Progenitor cell of endocrine pancreas (in vitro differentiated cells): ENCODE measurements around the gene FFAR4. TPM values are rescaled to one million over a fixed set of nuclear protein-coding genes. Genes with fewer than 3 reads are reported as not detected.

ENCODE experiments used
- DNase-seq: peaks from one replicate; pipeline ENCODE4 v3.0.0; 2021; ENCODE audit warnings: low spot score; ENCODE audit not compliant: unreplicated experiment
- H3K27ac Mint-ChIP-seq: 2 replicates; pipeline ENCODE4 v1.8.0; 2021; ENCODE audit warnings: mild to moderate bottlenecking, moderate library complexity, mixed read lengths
- H3K27me3 Mint-ChIP-seq: 2 replicates; pipeline ENCODE4 v1.8.0; 2021; ENCODE audit warnings: mixed read lengths
- H3K36me3 Mint-ChIP-seq: 2 replicates; pipeline ENCODE4 v1.8.0; 2022; ENCODE audit warnings: mixed read lengths; ENCODE audit not compliant: insufficient read depth
- H3K4me1 Mint-ChIP-seq: 2 replicates; pipeline ENCODE4 v1.8.0; 2021; ENCODE audit warnings: low read depth, mixed read lengths
- H3K4me3 Mint-ChIP-seq: 2 replicates; pipeline ENCODE4 v1.8.0; 2021; ENCODE audit warnings: low read depth, mild to moderate bottlenecking, moderate library complexity, mixed read lengths
- H3K9me3 Mint-ChIP-seq: 2 replicates; pipeline ENCODE4 v1.8.0; 2021; ENCODE audit warnings: low read depth, mixed read lengths
- CTCF ChIP-seq: fragments of 200-600 bp; sonication (generic); IDR thresholded peaks from one replicate; pipeline ENCODE4 v1.5.0; 2021; ENCODE audit warnings: antibody characterized with exemption, mild to moderate bottlenecking; ENCODE audit not compliant: unreplicated experiment
- total RNA-seq: library from RNA; stranded (reverse); gene quantifications from 2 replicates; pipeline ENCODE4 v1.2.1, GENCODE V29; 2021

Gene FFAR4
- total RNA-seq, 1 donor from 2014 or later: 0.07 TPM

GRCh38 chr10:93620925-93621324, 54.5 kb downstream of the FFAR4 start:
- Mint-ChIP-seq H3K9me3 (no peaks in the 10 kb centered on the region), H3K27ac (no peak overlapping the region), H3K27me3 (peaks cover 2% of the 10 kb centered on the region), H3K4me1 (no peaks in the 10 kb centered on the region), H3K4me3 (no peak overlapping the region), H3K36me3 (no peaks in the 10 kb centered on the region)
- no peak for DNase-seq
- TF ChIP-seq CTCF: no peak

DNA sequence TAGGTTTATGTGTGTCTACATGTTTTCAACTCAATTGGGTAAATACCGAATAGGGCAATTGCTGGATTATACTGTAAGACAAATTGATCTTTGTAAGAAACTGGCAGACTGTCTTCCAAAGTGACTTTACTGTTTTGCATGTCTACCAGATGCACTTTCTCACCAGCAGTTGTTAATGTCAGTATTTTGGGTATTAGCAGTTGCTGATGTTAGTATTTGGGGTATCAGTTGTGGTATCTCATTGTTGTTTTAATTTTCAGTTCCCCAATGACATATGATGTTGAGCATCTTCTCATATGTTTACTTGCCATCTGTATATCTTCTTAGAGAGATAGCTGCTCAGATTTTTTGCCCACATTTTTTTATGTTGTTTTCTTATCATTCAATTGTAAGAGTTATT, 56.5 kb downstream of the FFAR4 start:
- Mint-ChIP-seq H3K27ac (no peak overlapping the region), H3K27me3 (peaks cover 2% of the 10 kb centered on the region), H3K4me3 (no peak overlapping the region), H3K36me3 (no peaks in the 10 kb centered on the region), H3K4me1 (no peaks in the 10 kb centered on the region), H3K9me3 (no peaks in the 10 kb centered on the region)
- DNase-seq: no peak
- TF ChIP-seq CTCF: no peak

DNA sequence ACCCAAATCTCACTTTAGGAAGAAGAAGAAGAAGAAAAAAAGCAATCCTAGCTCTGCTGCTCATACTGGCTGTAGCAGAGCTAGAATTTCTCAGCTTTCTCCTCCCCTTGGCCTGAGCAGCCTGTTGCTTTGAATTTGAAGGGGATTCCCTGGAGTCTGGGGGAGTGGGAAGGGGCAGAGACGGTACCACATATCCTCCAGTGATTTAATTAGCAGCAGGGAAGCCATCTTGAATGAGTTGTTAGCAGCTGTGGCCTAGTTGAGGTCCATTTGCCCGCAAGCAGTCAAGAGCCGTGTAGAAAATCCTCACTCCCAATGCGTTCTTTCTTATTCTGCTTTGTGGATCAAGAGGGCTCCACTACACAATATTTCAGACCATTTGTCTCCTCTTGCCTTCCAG, 62.4 kb downstream of the FFAR4 start:
- no peak overlapping the region for H3K4me3 Mint-ChIP-seq

GRCh38 chr10:93629647-93630305, 63.3 kb downstream of the FFAR4 start:
- H3K4me3 Mint-ChIP-seq: no peak overlapping the region
- H3K4me1 Mint-ChIP-seq: no peaks in the 10 kb centered on the region
- DNase-seq: no peak
- H3K36me3 Mint-ChIP-seq: no peaks in the 10 kb centered on the region
- H3K27me3 Mint-ChIP-seq: peaks cover 12% of the 10 kb centered on the region
- TF ChIP-seq CTCF: no peak
- H3K27ac Mint-ChIP-seq: no peak overlapping the region
- H3K9me3 Mint-ChIP-seq: peaks cover 4% of the 10 kb centered on the region

More for the DNA sequence above, 62.4 kb downstream of the FFAR4 start:
- Mint-ChIP-seq H3K36me3 (no peaks in the 10 kb centered on the region), H3K27ac (no peak overlapping the region), H3K4me1 (no peaks in the 10 kb centered on the region), H3K27me3 (peaks cover 12% of the 10 kb centered on the region), H3K9me3 (peaks cover 4% of the 10 kb centered on the region)
- DNase-seq: no peak
- TF ChIP-seq CTCF: no peak

- no peak for DNase-seq
- Mint-ChIP-seq H3K36me3 (no peaks in the 10 kb centered on the region), H3K4me1 (no peaks in the 10 kb centered on the region), H3K27ac (no peak overlapping the region), H3K4me3 (no peak overlapping the region), H3K27me3 (peaks cover 12% of the 10 kb centered on the region), H3K9me3 (peaks cover 4% of the 10 kb centered on the region)
- no peak for TF ChIP-seq CTCF
Measured at GRCh38 chr10:93630625-93631557, 64.4 kb downstream of the FFAR4 start.

Other genes starting within 250 kb of the FFAR4 start
- 25.5 and 35.2 TPM in 2 replicates for gene MYOF, start 84.3 kb upstream of the FFAR4 start, total RNA-seq
- gene CEP55, start 70.1 kb upstream of the FFAR4 start, total RNA-seq: 9.1 and 10.5 TPM in 2 replicates
- 0.72 and 1.2 TPM in 2 replicates for gene RBP4, start 34.6 kb downstream of the FFAR4 start, total RNA-seq
- not detected in 2 replicates for gene PDE6C, start 45.9 kb downstream of the FFAR4 start, total RNA-seq
- 21.9 and 22.1 TPM in 2 replicates for gene FRA10AC1, start 135.9 kb downstream of the FFAR4 start, total RNA-seq
- not detected in 2 replicates for gene LGI1, start 191.3 kb downstream of the FFAR4 start, total RNA-seq